OCI-M2 (cell line): ENCODE results near the gene BAHCC1.
A peak's percentile ranks its signal among the peaks of the same experiment; 100 is the strongest.
"Not testable (repeated sequence)": the region's sequence is repeated elsewhere in the genome, so short reads cannot be mapped to it uniquely, and the experiment has no call there.

Source experiments
- DNase-seq: peaks from one replicate; lab custom pipeline; 2025; ENCODE audit not compliant: unreplicated experiment; lab: John Stamatoyannopoulos, UW

BAHCC1 gene

DNA sequence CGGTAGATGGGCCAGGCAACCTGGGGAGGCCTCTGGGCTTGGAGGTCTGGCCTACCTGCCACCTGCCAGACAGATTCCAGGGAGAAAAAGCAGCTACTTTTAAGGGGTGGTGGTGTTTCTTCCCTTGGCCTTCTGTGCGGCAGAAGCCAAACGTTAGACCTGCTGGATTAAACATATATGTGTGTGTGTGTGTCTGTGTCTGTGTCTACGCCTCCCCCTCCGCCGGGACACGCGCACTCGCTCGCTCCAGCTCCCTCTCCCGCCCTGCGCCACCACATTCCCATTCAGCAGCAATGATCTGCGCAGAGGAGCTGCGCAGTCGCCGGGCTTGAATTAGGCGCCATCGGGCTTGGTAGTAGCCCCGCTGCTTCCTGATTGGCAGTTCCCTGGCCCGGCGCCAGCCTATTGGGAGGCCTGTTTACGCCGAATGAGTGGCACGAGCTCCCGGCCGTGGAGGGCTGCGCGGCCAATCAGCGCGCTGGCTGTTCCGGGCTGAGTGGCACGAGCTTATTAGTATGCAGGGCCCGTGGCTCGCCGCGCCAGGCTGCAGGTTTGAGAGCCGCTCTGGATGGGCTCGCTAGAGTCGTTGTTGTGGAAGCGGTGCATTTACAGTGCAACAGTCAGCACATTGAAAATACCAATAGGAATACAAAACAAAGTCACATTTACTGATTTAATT is at the start of gene BAHCC1:
Gene BAHCC1 (plus strand): TSS at position 537 of the 679 bp plus-strand sequence. CDS start 4,283 bp downstream, outside the sequence.
- peak; percentile 74 for DNase-seq

DNA sequence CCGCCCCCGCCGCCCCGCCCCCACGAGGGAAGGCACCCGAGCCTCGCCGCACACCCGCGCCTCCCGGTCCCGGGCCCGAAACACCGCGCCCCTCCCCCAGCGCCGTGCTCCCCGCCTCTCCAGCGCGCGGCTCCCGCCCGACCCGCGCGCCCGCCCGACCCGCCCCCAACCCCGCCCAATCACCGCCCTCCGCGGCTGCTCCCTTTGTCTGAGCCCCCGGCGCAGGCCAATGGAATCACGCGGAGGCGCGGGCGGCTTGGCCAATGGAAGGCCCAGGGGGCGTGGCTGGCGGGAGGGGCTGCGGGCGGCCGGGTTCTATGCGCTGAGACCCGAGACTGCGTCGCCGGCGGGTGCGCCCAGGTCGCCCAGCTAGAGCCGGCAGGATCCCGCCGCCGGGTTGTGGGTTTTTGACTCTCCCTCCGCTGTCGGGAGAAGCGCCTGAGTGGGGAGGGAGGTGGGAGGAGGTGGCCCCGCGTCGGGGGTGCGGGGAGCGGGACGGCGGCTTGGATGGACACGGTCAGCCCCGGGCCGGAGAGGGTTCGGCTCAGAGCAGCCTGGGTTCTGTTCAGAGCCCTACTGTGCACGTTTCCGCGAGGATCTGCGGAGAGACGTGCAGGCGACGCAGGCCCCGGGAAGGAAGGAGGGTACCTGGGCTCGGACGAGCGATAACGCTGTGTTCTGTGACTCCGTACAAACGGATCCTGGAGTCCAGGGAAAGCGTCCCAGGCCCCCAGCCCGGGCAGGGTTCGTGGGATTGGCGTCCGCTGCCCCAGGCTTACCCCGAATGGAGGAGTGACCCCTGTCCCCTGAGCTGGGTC is 49.0 kb upstream of the BAHCC1 start:
- no peak for DNase-seq

DNA sequence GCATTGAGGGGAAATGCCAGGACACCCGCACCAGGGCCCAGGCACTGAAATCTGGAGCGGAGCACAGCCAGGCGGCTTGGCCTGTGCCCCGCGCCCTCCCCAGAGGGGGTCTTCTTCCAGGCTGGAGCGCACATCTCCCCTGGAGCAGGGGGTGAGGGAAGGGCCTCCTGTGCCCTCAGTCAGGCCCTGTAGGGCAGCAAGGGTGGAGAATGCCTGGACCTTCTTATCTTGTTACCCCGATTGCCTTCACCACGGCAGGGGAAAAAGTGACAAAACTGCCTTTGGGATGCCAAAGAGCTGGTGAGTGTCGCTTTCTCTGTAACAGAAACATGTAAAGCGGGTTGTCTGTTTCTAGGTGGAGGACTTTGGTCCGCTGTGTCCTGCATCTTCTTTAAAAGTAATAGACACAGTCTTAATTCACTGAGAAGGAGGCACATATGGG is 48.3 kb upstream of the BAHCC1 start:
- DNase-seq = no peak

DNA sequence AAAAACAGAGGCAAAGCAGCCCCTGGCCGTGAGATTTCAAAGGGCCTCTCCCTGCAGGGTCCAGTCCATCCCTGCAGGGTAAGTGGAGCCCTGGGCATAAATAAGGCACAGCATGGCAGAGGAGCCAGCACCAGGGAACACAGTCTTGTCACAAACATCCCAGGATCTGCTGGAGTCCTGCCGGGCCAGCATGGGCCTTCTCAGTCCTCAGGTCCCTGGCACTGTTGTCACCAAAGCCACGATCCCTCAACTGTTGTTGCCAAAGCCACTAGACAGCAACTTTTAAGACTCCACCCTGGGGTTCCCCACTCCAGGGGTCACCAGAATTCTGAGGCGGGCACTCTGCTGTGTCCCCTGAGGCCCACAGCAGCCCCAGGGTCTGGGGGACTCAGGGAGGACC is 47.8 kb upstream of the BAHCC1 start:
- no peak for DNase-seq

DNA sequence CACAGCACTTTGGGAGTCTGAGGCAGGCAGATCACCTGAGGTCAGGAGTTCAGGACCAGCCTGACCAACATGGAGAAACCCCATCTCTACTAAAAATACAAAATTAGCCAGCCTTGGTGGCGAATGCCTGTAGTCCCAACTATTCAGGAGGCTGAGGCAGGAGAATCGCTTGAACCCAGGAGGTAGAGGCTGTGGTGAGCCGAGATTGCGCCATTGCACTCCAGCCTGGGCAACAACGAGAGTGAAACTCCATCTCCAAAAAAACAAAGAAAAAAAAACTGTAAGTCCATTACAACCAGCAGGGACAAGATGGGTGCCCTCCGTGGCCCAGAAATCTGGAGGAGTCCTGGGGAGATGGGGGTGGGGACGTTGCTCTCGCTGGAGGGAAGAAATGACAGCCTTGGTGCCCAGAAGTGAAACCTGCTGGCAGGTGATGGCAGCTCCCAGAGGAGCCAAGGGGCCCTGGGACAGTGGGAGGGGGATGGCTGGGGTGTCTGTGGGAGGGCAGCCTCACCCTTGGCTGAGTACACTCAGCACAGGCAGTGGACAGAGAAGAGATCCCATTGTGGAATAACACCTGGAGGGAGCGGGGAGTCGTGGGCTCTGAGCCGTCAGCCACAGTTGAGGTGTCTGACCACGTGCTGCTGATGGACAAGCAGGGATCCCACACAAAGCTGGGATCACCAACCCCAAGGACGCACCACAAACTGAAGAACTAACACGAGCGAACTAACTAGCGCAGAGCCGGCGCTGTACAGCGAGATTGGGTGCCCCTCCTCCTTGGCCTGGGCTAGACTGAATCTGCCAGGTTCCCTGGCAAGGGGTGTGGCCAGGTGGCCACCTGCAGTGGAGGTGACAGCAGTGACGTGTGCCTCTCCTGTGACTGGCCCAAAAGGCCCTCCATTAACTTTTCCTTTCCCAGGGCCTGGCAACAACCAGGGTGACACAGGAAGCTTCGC is 46.9 kb upstream of the BAHCC1 start:
- no peak for DNase-seq

DNA sequence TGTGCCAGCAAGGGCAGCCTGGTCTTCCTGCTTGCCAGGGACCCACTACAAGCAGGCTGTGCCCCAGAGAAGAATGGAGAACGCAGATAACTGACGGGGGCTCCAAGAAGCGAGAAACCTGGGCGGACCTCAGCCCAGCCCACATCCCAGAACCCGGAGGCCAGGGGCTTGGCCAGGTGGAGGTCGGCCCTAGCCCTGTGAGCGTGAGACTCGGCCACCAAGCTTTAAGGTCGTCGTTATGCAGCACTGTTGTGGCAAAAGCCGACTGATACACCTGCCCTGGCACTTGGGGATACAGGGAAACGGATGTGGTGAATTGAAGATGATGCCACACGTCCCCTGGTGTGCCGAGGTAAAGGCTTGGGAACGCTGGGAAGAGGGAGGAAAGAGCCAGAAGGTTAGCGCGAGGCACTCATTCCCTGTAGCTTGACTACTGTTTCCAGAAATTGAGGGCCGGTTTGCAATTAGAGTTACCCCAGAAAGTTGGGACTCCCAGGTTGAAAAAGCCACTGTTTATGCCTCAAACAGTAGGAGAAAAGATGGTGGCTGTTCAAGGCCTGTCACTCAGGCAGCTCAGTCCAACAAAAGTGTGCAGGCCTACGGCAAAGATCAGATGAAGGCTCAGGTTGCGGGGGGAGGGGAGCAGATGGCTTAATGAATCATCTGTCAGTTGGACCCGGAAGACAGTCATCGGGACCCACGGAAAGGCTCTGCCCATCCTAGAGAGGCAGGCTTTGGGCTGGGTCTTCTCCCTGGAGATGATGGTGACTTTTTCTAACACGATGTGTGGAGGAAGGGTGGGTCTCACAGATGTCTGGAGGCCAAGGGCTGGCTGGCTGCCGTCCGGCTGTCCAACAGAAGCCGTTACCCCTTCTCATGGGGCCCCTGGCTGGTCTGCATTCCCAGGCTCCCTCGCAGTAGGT is 45.6 kb upstream of the BAHCC1 start:
- DNase-seq = no peak

DNA sequence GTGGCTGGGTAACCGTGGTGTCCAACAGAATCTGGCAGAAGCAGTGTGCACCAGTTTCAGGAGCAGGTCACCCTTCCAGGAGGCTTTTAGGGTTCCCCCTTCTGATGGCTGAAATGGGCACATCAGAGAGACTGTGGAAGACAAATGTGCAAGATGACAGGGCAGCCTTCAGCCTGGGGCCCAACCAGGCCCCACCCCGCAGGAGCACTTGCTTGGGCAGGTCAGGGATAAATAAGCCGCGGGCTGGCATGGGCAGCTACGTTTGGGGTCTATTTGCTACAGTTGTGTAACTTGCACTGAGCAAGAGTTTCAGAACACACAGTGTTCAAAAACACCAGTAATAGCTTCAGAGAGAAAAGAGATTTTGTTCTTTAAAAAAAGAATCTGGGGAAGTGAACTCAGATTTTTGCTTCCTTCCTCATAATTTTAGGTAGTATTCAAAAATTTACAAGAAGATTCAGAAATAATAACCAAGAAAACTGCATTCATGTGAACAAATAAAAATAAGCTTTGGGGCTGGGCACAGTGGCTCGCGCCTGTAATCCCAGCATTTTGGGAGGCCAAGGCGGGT is 44.9 kb upstream of the BAHCC1 start:
- no peak for DNase-seq

DNA sequence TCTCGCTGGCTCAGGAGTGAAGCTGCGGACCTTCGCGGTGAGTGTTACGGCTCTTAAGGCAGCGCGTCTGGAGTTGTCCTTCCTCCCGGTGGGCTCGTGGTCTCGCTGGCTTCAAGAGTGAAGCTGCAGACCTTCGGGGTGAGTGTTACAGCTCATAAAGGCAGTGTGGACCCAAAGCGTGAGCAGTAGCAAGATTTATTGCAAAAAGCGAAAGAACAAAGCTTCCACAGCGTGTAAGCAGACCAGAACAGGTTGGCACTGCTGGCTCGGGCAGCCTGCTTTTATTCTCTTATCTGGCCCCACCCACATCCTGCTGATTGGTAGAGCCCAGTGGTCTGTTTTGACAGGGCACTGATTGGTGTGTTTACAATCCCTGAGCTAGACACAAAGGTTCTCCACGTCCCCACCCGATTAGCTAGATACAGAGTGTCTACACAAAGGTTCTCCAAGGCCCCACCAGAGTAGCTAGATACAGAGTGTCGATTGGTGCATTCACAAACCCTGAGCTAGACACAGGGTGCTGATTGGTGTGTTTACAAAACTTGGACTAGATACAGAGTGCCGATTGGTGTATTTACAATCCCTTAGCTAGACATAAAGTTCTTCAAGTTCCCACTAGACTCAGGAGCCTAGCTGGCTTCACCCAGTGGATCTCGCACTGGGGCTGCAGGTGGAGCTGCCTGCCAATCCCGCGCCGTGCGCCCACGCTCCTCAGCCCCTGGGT is 43.8 kb upstream of the BAHCC1 start:
- not testable (repeated sequence) for DNase-seq

DNA sequence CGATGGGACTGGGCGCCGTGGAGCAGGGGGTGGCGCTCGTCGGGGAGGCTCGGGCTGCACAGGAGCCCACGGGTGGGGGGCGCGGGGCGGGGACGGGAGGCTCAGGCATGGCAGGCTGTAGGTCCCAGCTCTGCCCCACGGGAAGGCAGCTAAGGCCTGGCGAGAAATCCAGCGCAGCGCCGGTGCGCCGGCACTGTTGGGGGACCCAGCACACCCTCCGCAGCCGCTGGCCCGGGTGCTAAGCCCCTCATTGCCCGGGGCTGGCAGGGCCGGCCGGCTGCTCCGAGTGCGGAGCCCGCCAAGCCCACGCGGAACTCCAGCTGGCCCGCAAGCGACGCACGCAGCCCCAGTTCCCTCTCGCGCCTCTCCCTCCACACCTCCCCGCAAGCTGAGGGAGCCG is 43.2 kb upstream of the BAHCC1 start:
- DNase-seq = not testable (repeated sequence)

DNA sequence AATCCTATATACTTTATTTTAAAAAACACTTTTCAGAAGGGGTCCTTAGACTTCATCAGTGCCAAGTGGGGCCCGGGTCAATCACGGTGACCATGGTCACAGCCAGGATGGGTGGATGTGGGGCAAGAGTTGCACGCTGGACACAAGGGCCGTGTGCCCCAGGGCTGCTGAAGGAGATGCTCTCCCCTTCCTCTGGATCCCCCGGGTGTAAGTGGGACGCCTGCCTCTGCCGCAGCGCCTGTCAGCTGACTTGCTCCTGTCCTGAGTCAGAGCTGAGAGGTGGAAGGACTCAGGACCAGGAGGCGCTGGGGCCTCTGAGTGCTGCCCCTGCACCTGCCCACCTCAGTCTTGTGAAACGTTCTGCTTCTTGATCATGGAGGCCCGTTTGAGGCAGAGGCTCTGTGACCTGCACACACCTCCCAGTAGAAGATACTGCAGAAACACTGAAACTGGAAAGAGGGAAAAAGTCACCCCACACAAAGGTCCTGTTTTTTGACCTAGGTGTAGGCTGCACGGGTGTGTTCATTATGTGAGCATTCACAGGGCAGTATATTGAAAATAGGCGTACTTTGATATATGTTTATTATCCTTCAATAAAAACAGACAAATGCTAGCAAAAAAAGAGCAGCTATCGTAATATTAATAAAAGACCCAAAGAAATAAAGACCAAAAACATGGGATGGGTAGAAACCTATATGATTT is 40.9 kb upstream of the BAHCC1 start:
- DNase-seq = no peak

DNA sequence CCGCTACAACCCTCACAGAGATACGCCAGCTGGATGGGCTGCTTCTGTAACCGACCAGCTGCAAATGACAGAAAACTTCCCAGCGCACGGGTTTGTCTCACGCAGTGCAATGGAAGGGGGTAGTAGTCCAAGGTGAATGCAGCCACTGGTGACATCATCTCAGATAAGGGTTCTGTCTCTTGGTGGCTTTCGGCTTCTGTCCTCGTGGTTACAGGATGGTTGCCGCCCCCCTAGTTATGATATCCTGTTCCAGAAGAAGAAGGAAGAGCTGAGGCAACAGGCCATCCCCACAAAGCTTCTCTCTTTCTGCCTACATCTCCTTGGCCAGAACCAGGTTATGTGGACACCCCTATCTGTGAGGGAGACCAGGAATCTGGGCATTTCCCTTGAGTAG is 40.3 kb upstream of the BAHCC1 start:
- DNase-seq = no peak

DNA sequence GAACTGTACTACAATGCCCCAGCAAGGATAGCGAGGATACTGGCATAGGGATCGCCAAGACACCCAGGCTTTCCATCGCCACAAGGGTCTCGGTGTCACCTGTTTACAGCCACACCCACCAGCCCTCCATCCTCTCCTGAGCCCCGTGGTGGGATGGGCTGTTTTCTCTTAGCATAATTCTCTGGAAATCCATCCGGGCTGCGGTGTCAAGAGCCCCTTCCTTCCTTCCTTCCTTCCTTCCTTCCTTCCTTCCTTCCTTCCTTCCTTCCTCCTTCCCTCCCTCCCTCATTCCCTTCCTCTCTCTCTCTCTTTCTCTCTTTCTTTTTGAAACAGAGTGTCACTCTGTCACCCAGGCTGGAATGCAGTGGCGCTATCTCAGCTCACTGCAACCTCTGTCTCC is 36.0 kb upstream of the BAHCC1 start:
- no peak for DNase-seq

DNA sequence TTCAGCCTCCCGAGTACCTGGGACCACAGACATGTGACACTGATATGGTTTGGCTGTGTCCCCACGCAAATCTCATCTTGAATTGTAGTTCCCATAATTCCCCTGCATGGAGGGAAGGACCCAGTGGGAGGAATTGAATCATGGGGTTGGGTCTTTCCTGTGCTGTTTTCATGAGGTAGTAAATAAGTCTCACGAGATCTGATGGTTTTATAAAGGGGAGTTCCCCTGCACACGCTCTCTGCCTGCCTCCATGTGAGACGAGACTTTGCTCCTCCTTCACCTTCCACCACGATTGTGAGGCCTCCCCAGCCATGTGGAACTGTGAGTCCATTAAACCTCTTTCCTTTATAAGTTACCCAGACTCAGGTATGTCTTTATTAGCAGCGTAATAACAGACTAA is 33.3 kb upstream of the BAHCC1 start:
- DNase-seq = not testable (repeated sequence)

DNA sequence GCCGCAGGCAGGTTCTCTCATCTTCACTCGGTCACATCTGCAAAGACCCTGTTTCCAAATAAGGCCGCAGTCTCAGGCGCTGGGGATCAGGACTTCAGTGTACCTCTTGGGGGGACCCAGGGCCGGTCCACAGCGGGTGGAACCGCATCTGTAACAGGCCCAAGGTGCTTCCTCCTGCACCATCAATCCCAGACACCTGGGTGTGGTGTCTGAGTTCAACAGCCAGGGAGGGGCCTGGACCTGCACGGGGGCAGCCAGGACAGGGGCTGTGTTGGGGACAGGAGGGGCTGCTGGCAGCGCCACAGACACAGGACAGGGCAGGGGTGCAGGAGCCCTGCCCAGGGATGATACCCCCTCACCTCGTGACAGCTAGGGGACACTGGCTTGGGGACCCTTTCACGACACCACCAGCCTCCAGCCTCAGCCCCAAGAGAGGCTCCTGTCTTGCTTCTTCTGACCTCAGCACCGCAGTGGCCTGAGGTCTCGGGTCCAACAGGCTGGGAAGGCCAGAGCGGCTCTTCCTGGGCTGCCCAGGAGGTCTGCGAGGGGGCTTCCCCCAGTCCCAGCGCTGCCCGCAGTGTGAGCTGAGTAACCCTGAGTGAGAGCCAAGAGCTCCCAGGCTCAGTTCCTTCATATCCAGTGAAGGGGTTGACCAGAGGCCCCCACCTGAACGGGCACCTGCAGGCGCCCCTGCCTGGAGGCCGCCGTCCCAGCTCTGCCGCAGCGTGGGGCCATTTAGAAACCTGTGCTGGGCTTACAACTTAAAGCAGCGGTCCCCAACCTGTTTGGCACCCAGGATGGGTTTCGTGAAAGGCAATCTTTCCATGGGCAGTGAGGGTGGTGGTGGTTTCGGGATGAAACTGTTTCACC is 30.7 kb upstream of the BAHCC1 start:
- DNase-seq = no peak

DNA sequence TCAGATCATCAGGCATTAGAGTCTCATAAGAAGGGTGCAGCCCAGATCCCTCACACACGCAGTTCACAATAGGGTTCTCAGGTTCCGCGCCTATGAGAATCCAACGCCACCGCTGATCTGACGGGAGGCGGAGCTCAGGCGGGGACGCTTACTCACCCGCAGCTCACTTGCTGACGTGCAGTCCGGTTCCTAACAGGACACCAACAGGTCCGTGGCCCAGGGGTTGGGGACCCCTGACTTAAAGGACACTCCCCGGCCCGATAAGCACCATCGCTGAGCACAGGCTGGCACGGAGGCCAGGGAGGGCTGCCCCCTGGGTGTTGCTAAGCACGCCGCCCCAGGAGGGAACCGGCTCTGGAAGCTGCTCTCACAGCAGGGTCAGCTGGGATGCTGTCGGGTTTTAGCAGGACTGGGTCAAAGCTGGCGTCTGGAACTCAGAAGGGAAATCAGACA is 30.1 kb upstream of the BAHCC1 start:
- no peak for DNase-seq

DNA sequence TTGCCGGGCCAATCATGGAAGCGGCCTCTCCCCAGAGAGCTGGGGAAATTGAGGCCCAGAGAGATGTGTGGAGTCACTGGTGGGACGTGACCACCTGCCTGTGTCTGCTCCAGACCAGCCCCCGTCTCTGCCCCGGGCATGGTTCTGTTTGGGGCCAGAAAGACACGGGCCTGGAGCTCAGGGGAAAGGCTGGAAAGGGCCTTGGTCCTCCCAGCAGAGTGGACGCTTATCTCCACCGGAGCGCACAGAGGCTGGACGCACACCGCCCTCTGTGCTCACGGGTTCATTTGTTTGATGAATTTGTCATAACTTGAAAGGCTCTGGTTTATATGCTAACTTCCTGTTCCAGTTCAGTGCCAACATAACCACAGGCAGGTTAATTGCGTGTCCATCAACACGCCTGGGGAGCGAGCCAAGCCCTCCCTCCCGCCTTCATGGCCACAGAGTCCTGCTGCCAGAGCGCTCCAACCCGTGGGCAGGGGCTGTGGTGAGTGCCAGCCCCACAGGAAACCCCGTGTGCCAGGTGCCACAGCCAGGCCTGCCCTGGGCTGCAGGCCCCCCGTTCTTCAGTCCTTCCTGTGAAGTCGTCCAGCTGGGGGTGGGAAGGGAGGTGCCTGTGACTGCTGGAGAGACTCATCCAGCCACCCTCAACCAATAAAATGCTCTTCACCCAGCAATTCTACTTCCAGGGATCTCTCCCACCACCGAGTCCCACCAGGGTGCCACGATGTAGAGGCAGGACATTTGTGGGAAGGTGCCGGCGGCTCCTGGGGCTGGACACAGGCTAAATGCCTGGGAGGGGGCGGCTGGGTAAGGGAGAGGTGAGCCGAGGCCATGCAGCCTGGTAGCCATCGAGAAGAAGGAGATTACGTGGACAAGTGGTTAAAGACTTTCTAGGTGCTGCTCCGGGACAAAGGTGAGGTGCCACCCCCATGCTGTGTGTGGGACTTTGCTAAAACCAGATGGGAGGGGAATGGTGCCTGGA is 29.4 kb upstream of the BAHCC1 start:
- no peak for DNase-seq
